HuH-7 (cell line): Measurements from ENCODE around the gene CNKSR3.

Source experiments
- DNase-seq: peaks from one replicate; pipeline ENCODE4 v3.0.0; 2011; ENCODE audit warnings: low spot score

CNKSR3 gene

GRCh38 chr6:154453329-154453728, 57.2 kb downstream of the CNKSR3 start:
- no peak for DNase-seq

DNA sequence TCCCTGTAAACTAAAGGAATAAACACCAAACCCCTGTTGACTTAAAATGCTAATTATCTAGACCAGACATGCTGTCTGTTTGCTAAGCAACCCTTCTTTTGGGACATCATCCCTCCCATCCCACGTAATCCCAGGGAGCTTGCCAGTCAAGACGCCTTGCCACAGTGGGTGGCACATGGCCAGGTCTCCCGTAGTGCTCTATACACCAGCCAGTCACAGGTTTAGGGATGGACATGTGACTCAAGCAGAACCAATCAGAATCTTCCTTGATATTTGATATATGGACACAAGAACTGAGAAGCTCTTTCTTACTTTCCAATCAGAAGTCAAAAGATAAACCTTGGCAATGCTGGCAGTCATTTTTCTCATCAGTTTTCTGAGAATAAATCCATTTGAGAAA, 60.0 kb downstream of the CNKSR3 start:
- DNase-seq, result no peak

DNA sequence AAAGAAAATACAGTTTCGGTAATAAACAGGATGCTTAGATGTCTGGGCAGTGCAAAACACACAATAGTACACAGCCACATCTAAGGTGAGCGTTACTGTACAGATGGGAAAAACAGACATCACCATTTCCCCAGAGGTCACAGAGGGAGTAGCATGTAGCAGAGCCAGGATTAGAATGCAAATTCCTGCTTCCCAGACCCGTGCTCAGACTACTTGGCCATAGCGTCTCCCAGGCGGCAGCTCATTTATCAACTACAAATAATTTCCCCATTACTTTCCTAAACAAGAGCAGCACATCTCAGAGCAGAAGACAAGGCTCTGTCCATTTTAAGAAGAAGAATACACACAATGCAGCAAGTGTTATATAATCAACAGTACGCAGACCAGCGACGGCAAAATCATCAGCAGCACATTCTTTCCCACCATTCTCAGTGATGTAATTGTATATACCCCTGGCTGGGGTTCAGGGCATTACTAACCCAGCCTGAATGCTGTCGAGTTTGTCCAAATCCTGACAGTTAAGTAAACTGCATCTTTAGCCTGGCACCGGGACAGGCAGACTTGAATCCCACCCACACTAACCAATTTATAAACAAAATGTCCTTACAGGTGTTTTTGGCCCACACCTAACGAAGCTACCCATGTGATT, 61.9 kb downstream of the CNKSR3 start:
- DNase-seq, result peak; percentile 51

- no peak for DNase-seq
Measured at GRCh38 chr6:154447954-154448353, 62.5 kb downstream of the CNKSR3 start.

DNA sequence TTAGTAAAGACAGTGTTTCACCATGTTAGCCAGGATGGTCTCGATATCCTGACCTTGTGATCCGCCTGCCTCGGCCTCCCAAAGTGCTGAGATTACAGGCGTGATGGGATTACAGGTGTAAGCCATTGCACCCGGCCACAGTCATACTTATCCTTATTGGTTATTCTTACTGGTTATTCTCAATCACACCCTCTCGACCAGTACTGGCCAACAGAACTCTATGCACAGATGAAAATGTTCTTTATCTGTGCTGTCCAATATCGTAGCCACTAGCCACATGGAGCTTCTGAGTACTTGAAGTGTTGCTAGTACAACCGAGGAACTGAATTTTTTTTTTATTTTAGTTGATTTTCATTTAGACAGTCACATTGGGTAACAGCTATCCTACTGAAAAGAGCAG, 63.5 kb downstream of the CNKSR3 start:
- no peak for DNase-seq

- no peak for DNase-seq
Measured at GRCh38 chr6:154445417-154445816, 65.1 kb downstream of the CNKSR3 start.

DNA sequence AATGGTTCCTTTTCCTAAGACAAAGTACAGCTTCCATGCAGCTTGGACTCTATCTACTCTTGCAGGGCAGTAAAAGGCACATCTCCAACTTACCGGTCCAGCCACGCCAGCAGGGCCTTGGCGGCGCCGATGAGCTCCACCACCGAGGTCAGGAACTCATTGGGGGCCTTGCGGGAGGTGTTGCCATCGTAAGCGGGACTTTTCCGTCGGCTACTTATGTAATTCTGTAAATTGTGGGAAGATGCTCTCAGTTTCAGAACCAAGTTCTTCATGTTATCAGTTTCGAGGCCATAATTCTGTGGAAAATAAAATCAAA, 68.5 kb downstream of the CNKSR3 start:
- DNase-seq, result no peak

DNA sequence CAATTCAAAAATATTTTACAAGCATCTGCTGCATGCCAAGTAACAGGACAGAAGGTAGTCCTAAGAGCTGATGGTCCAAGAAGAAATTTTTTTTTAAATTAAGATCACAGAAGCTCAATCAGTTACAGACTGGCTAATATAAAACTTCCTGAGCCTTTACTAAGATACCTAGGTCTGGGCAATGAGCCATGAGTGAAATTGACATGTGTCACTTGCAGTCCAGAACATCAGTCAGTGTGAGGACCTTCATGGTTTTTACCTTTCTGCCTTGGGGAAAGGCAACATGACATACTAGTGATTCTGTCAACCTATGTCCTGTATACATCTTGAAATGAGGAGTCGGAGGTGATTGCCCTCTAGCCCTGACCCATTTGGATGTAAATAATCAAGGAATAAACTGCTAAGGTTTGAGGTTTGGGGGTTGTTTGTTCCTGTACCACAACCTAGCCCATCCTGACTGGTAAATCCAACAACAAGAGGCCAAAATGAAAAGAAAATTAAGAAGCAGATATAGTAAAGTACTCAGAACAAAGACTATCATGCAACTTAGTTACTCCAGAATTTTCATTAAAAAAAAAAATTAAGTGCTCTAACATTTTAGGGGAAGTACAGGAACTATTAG, 70.0 kb downstream of the CNKSR3 start:
- DNase-seq, result no peak

GRCh38 chr6:154440022-154440421, 70.5 kb downstream of the CNKSR3 start:
- peak; percentile 34 for DNase-seq

DNA sequence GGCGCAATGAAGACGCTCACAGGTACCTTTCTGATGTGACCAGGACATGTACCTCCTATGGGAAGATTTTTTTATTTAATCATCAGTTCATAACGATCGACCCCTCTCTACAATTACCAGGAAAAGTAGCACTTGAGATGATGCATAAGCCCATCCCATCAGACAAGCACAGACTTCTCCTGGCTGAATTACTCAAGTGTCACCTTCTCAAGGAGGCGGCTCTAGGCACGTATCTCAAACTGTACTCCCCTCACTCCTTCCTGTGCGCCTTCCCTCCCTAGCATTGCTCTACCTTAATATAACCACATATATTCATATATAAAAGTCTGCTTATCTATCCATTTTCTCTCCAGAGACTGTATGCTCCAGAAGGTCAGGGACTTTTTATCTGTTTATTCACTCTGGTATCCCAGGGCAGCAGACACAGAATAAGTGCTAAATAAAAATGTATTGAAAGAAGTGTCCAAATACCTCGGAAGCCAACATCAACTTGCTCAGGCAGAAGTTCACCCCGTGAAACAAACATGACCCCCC, 71.5 kb downstream of the CNKSR3 start:
- no peak for DNase-seq

GRCh38 chr6:154435400-154435945, 75.0 kb downstream of the CNKSR3 start:
- DNase-seq, result no peak

- DNase-seq, result no peak
Measured at GRCh38 chr6:154434662-154435061, 75.8 kb downstream of the CNKSR3 start.

DNA sequence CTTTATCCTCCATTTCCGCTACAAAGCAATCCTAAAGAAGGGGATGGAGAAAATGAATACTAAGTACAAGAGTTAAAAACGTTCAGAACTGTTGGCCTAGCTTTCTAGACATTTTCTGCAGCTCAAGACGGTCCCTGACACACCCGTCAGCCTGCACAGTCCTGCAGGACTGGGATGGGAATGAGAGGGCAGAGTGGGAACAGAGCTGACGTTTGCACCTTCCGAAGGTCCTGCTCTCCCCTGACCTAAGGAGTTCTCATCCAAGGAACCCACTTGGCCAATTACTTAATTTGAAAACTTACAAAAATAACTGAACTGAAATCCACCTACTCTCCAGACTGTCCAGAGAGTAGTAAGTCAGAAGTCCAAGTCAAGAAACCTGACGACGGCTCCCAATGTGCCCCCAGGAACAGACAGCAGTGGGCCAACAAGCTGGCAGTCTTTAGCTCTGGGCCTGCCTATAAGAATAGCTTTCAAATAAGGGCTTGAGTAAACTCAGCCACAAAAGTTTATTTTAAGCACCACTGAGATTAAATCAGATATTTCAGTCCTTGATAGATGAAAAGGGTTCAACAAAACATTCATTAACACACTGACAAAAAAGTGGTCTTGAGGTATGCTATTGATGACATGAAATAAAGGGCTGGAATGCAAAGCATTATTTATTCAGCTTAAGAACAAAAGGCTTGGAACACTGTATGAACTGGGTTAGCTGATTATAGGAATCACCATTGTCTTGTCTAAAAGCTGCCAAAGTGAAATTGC, 76.8 kb downstream of the CNKSR3 start:
- no peak for DNase-seq

GRCh38 chr6:154432533-154433476, 77.7 kb downstream of the CNKSR3 start:
- no peak for DNase-seq

GRCh38 chr6:154430481-154430919, 80.0 kb downstream of the CNKSR3 start:
- DNase-seq, result peak; percentile 77

GRCh38 chr6:154429711-154430110, 80.8 kb downstream of the CNKSR3 start:
- DNase-seq, result no peak

GRCh38 chr6:154428897-154429296, 81.6 kb downstream of the CNKSR3 start:
- DNase-seq, result no peak

- DNase-seq, result no peak
Measured at GRCh38 chr6:154427446-154427845, 83.0 kb downstream of the CNKSR3 start.

DNA sequence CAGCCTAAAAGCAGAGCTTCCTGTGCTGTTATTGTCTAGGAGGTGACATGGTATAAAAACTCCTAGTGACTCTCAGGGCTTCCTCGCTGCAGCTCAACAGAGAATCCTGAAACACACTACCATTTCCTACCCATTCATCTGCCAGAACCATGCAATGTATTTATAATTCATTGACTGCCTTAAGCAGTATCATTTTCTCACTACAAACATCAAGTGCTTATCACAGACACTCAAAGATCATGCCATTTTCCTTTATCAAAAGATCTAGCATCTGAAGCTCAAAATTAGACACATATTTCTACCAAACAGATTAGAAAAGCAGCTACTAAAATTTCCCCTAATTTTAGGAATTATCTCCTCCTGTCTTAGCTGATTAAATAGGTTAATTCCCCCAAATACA, 83.5 kb downstream of the CNKSR3 start:
- DNase-seq, result no peak

DNA sequence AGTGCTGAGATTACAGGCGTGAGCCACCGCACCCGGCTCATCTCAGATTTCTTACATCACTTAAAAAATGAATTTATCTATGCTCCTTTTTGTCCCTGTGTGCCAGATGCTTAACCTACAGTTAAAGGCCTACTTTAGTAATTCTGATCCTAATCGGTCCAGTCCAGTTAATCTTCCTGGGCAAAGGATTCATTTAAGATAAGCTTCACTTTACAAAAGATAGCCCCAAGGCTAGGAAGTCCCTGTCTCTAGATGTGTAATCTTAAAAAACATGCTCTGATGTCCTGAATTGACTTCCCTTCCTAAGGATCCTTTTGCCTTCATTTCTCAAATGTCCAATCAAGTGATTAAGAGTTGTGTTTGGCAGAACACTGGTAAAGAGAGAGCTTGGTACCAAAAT, 85.5 kb downstream of the CNKSR3 start:
- no peak for DNase-seq

DNA sequence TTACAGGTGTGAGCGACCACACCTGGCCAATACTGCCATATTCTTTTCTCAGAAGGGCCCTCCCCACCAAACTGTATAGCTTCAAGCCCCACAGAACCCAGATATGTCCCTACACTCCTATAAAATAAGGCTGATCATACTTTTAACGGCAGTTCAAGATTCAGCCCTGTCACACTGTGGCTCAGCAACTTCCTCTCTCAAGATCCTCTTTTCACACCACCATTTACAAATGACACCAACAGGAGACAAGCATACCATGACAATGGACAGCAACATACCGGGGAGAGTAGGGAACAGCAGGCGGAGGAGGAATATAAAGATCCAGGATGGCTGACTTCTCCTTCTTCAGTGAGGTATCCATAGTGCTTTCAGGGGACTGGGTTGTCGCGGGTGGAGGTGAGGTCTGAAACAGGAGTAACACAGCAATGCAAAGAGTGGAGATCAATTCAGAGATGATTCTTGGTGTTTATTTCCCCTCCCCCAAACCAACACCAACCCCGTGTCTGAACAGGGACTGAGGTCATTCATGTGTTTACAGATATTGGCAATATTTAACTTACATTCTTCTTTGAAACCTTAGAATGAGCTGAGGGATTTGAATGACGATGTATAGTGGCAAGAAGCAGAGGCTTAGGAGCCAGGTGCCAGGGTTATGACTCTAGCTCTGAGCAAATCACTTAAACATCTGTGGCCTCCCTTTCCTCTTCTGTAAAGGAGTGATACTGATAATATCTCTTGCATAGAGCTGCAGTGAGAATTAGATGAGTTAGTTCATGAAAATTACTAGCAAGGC, 96.3 kb downstream of the CNKSR3 start:
- DNase-seq, result peak; percentile 26
